CD4-positive, alpha-beta memory T cell (primary cell): Measurements from ENCODE around the gene CHST4. TPM values are rescaled to one million over a fixed set of nuclear protein-coding genes. Genes with fewer than 3 reads are reported as not detected.
"Not testable (repeated sequence)": the region's sequence is repeated elsewhere in the genome, so short reads cannot be mapped to it uniquely, and the experiment has no call there.

Source experiments
- CTCF ChIA-PET: fragments of 350-600 bp; sonication (Branson Sonifier 250); formaldehyde crosslinking; loops from one replicate; lab custom pipeline; 2021; ENCODE audit warnings: inconsistent platforms; ENCODE audit not compliant: partially characterized antibody; lab: Charles Lee
- POLR2A ChIA-PET: fragments of 350-600 bp; sonication (Branson Sonifier 250); formaldehyde crosslinking; loops from one replicate; lab custom pipeline; 2021; ENCODE audit not compliant: partially characterized antibody; lab: Charles Lee
- DNase-seq, 5 donors: peaks; one replicate each; pipeline versions ENCODE4 v3.0.0 to v3.0.0-alpha.2; 2020 to 2022; ENCODE audit warnings: mixed read lengths in 1 of 5
- H3K27ac ChIP-seq: one replicate; pipeline ENCODE4 v1.7.0; 2013; ENCODE audit warnings: low read depth, low read length
- H3K27me3 ChIP-seq: 2 replicates; pipeline ENCODE4 v1.7.0; 2013; ENCODE audit warnings: mild to moderate bottlenecking, low read length, moderate library complexity; ENCODE audit not compliant: insufficient read depth
- H3K36me3 ChIP-seq: 2 replicates; pipeline ENCODE4 v1.7.0; 2013; ENCODE audit warnings: mild to moderate bottlenecking, low read length, moderate library complexity; ENCODE audit not compliant: insufficient read depth
- H3K4me1 ChIP-seq: 2 replicates; pipeline ENCODE4 v1.7.0; 2013; ENCODE audit warnings: mild to moderate bottlenecking, low read length, moderate library complexity; ENCODE audit not compliant: insufficient read depth
- H3K4me3 ChIP-seq, 2 donors: one replicate each; pipeline ENCODE4 v1.7.0; 2013; ENCODE audit warnings: low read length in 2 of 2, mild to moderate bottlenecking in 1 of 2
- H3K9me3 ChIP-seq, 2 donors: one replicate each; pipeline ENCODE4 v1.7.0; 2013; ENCODE audit warnings: low read length in 2 of 2, control low read depth in 1 of 2; ENCODE audit not compliant: control insufficient read depth in 1 of 2
- H3K27ac Mint-ChIP-seq, 7 donors: one replicate each; pipeline ENCODE4 v1.8.0; 2020 to 2021; ENCODE audit warnings: mixed read lengths in 7 of 7, mild to moderate bottlenecking in 6 of 7, inconsistent platforms in 3 of 7, moderate library complexity in 3 of 7
- H3K27me3 Mint-ChIP-seq, 2 donors: one replicate each; pipeline ENCODE4 v1.8.0; 2020 to 2021; ENCODE audit warnings: mixed read lengths in 2 of 2
- H3K36me3 Mint-ChIP-seq, 2 donors: one replicate each; pipeline ENCODE4 v1.8.0; 2020 to 2021; ENCODE audit warnings: mixed read lengths in 2 of 2, inconsistent platforms in 1 of 2, mild to moderate bottlenecking in 1 of 2
- H3K4me1 Mint-ChIP-seq, 4 donors: one replicate each; pipeline ENCODE4 v1.8.0; 2020 to 2021; ENCODE audit warnings: mixed read lengths in 4 of 4, mild to moderate bottlenecking in 1 of 4
- H3K4me3 Mint-ChIP-seq, 8 donors: one replicate each; pipeline ENCODE4 v1.8.0; 2020 to 2021; ENCODE audit warnings: mixed read lengths in 8 of 8, mild to moderate bottlenecking in 7 of 8, moderate library complexity in 6 of 8, inconsistent platforms in 3 of 8
- H3K9me3 Mint-ChIP-seq, 8 donors: one replicate each; pipeline ENCODE4 v1.8.0; 2020 to 2021; ENCODE audit warnings: mixed read lengths in 8 of 8, mild to moderate bottlenecking in 5 of 8, inconsistent platforms in 3 of 8, moderate library complexity in 1 of 8
- intact Hi-C: fragments of 100-400 bp; cut with micrococcal nuclease; formaldehyde crosslinking; loops from one replicate; pipeline ENCODE4 v1.15.1; 2023
- polyA plus RNA-seq, 2 donors: library from polyadenylated mRNA; unstranded; fragments of 300-500 nt; fragmentation: Illumina TruSeq; gene quantifications; one replicate each; pipeline ENCODE4 v1.2.3, GENCODE V29; 2021
- total RNA-seq, 2 experiments: library from RNA; stranded (reverse); gene quantifications; one replicate each; pipeline ENCODE4 v1.2.3, GENCODE V29; 2021

The CHST4 gene
- total and polyA plus RNA-seq, 4 experiments from 2014 or later, result not detected

- no peaks in the 10 kb centered on the region for H3K4me1 ChIP-seq
- ChIA-PET POLR2A (no interaction called here), CTCF (interaction anchor here (2.2 kb wide), 1 partner anchor 10 kb away, joined by 12 read pairs; no protein-coding TSS in a partner anchor)
- Mint-ChIP-seq H3K27me3 (peaks cover 13 to 18% of the 10 kb centered on the region in 2 donors), H3K4me1 (no peaks in the 10 kb centered on the region), H3K4me3 (no peak overlapping the region), H3K27ac (no peak overlapping the region), H3K9me3 (no peaks in the 10 kb centered on the region), H3K36me3 (no peaks in the 10 kb centered on the region)
- no peaks in the 10 kb centered on the region for H3K9me3 ChIP-seq
- no peak overlapping the region for H3K27ac ChIP-seq
- peaks cover 6% of the 10 kb centered on the region for H3K27me3 ChIP-seq
- no peak overlapping the region for H3K4me3 ChIP-seq
- DNase-seq, result no peak
- H3K36me3 ChIP-seq, result no peaks in the 10 kb centered on the region
- intact Hi-C loops, result no loop called here
Observed at GRCh38 chr16:71574702-71575101, 48.5 kb downstream of the CHST4 start.

GRCh38 chr16:71576971-71577370 lies 50.7 kb downstream of the CHST4 start, which contains the start of gene TAT:
TAT (minus strand) TSS chr16:71577092; CDS start chr16:71576415, 677 bp downstream.
- no peaks in the 10 kb centered on the region for H3K4me1 ChIP-seq
- POLR2A ChIA-PET, result no interaction called here

GRCh38 chr16:71582553-71582848 lies 56.3 kb downstream of the CHST4 start:
- H3K4me3 ChIP-seq, intact Hi-C loops: not testable (repeated sequence)
- CTCF ChIA-PET, result interaction anchor here (0.7 kb wide), 1 partner anchor 14 kb away, joined by 3 read pairs; no protein-coding TSS in a partner anchor

More at GRCh38 chr16:71576971-71577370, 50.7 kb downstream of the CHST4 start, which contains the start of gene TAT:
- Mint-ChIP-seq H3K27ac (no peak within 1 kb of the TSS), H3K36me3 (no peaks in the 10 kb centered on the region), H3K9me3 (no peaks in the 10 kb centered on the region), H3K4me3 (no peak within 1 kb of the TSS), H3K4me1 (no peaks in the 10 kb centered on the region), H3K27me3 (peaks cover 13 to 18% of the 10 kb centered on the region in 2 donors)
- no peaks in the 10 kb centered on the region for H3K9me3 ChIP-seq
- H3K27me3 ChIP-seq, result no peaks in the 10 kb centered on the region
- intact Hi-C loops, result no loop called here
- H3K4me3 ChIP-seq, result no peak within 1 kb of the TSS
- DNase-seq, result no peak
- H3K36me3 ChIP-seq, result no peaks in the 10 kb centered on the region
- CTCF ChIA-PET, result interaction anchor here (2.1 kb wide), 1 partner anchor 12 kb away, joined by 8 read pairs; no protein-coding TSS in a partner anchor
- no peak within 1 kb of the TSS for H3K27ac ChIP-seq

GRCh38 chr16:71584543-71585317 lies 58.5 kb downstream of the CHST4 start:
- H3K27me3 Mint-ChIP-seq, result peaks cover 23 to 27% of the 10 kb centered on the region in 2 donors
- intact Hi-C loops, result no loop called here
- no peak overlapping the region for H3K27ac ChIP-seq
- no peak overlapping the region for H3K4me3 ChIP-seq
- no peaks in the 10 kb centered on the region for H3K36me3 Mint-ChIP-seq
- CTCF ChIA-PET, result no interaction called here
- no peak for DNase-seq
- POLR2A ChIA-PET, result no interaction called here
- H3K36me3 ChIP-seq, result no peaks in the 10 kb centered on the region
- H3K27me3 ChIP-seq, result no peaks in the 10 kb centered on the region
- peaks cover 0 to 9% (median 0%) of the 10 kb centered on the region in 8 donors for H3K9me3 Mint-ChIP-seq
- H3K27ac Mint-ChIP-seq, result no peak overlapping the region
- H3K4me1 Mint-ChIP-seq, result no peaks in the 10 kb centered on the region
- H3K4me1 ChIP-seq, result no peaks in the 10 kb centered on the region
- no peak overlapping the region for H3K4me3 Mint-ChIP-seq
- no peaks in the 10 kb centered on the region for H3K9me3 ChIP-seq

More at GRCh38 chr16:71582553-71582848, 56.3 kb downstream of the CHST4 start:
- POLR2A ChIA-PET, H3K4me1 ChIP-seq, H3K36me3 ChIP-seq, H3K27me3 ChIP-seq, H3K9me3 ChIP-seq, H3K4me3 Mint-ChIP-seq, H3K27ac ChIP-seq, H3K9me3 Mint-ChIP-seq, H3K36me3 Mint-ChIP-seq, DNase-seq, H3K4me1 Mint-ChIP-seq, H3K27ac Mint-ChIP-seq: not testable (repeated sequence)
- H3K27me3 Mint-ChIP-seq, result peaks cover 18 to 22% of the 10 kb centered on the region in 2 donors

GRCh38 chr16:71585318-71585703 lies 59.1 kb downstream of the CHST4 start:
- Histone ChIP-seq H3K4me1 (no peaks in the 10 kb centered on the region), H3K9me3 (no peaks in the 10 kb centered on the region), H3K4me3 (no peak overlapping the region), H3K27ac (no peak overlapping the region), H3K27me3 (no peaks in the 10 kb centered on the region), H3K36me3 (no peaks in the 10 kb centered on the region)
- Mint-ChIP-seq H3K4me3 (no peak overlapping the region), H3K9me3 (peaks cover 0 to 9% (median 0%) of the 10 kb centered on the region in 8 donors), H3K27me3 (peaks cover 23 to 28% of the 10 kb centered on the region in 2 donors), H3K4me1 (no peaks in the 10 kb centered on the region), H3K36me3 (no peaks in the 10 kb centered on the region), H3K27ac (no peak overlapping the region)
- POLR2A ChIA-PET, result no interaction called here
- intact Hi-C loops, result no loop called here
- no peak for DNase-seq
- CTCF ChIA-PET, result interaction anchor here (1.1 kb wide), 1 partner anchor 25 kb away, joined by 5 read pairs; no protein-coding TSS in a partner anchor

Other genes starting within 250 kb of the CHST4 start
- 10 to 100 TPM; 27.3 to 28.5 TPM for gene CMTR2, start 237.0 kb upstream of the CHST4 start, total RNA-seq
- gene CMTR2, start 237.0 kb upstream of the CHST4 start, polyA plus RNA-seq, result 10 to 100 TPM; 16.6 to 26.4 TPM
- not detected for gene CALB2, start 167.7 kb upstream of the CHST4 start, total RNA-seq
- not detected for gene CALB2, start 167.7 kb upstream of the CHST4 start, polyA plus RNA-seq
- not detected for gene TLE7, start 84.4 kb upstream of the CHST4 start, total RNA-seq
- gene TLE7, start 84.4 kb upstream of the CHST4 start, polyA plus RNA-seq, result not detected
- gene ZNF23, start 64.2 kb upstream of the CHST4 start, total RNA-seq, result 10 to 100 TPM; 15.2 to 16.2 TPM
- gene ZNF23, start 64.2 kb upstream of the CHST4 start, polyA plus RNA-seq, result 1 to 10 TPM; 5.5 to 5.6 TPM
- gene ZNF19, start 37.1 kb upstream of the CHST4 start, total RNA-seq, result 1 to 10 TPM; 8.1 to 9.3 TPM
- 1 to 10 TPM in 1 of 2 donors, under 1 TPM in 1; 1.00 to 1.8 TPM for gene ZNF19, start 37.1 kb upstream of the CHST4 start, polyA plus RNA-seq
- gene TAT, start 50.7 kb downstream of the CHST4 start, total RNA-seq, result not detected
- gene TAT, start 50.7 kb downstream of the CHST4 start, polyA plus RNA-seq, result not detected
- not detected for gene MARVELD3, start 99.8 kb downstream of the CHST4 start, total RNA-seq
- not detected for gene MARVELD3, start 99.8 kb downstream of the CHST4 start, polyA plus RNA-seq
- 10 to 100 TPM in 1 of 2 experiments, 1 to 10 TPM in 1; 9.8 to 10.5 TPM for gene PHLPP2, start 198.3 kb downstream of the CHST4 start, total RNA-seq
- 1 to 10 TPM; 1.3 to 2.5 TPM for gene PHLPP2, start 198.3 kb downstream of the CHST4 start, polyA plus RNA-seq